Measurements from ENCODE around the gene PTGDS.

DNA sequence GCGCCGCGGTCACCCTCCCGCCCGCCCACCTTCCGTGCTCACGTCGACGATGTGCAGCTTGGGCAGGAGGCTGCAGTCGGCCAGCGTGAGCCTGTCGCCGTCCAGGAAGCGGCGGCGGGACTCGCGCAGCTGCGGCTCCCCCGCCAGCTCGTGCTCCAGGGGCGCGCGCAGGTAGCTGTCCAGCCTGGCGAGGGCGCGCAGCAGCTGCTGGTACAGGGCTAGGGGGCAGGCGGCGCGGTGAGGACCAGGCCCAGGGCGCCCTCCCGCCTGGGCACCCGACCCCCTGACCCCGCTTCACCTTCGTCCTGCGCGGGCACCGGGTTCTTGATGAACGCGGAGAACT lies 17.6 kb downstream of the PTGDS start:
- TF ChIP-seq POLR2A (IDR thresholded peaks at IDR 0.05; ENCODE audit: low read length) (no peak), GATA1 (IDR thresholded peaks at IDR 0.05; ENCODE audit: low read depth, low read length) (no peak)

Data from erythroblast (primary cell).